Stomach (tissue), 9 donors: ENCODE measurements around the gene CFAP46. TPM values are rescaled to one million over a fixed set of nuclear protein-coding genes. Genes with fewer than 3 reads are reported as not detected.

Experiments
- DNase-seq, 2 donors: peaks; one replicate each; pipeline versions ENCODE4 v3.0.0 to v3.0.0-alpha.2; 2013 to 2019
- H3K27ac ChIP-seq, 5 donors: fragments of 200-600 bp in 4 of 5; sonication (generic) in 4 of 5; one replicate each; pipeline ENCODE4 v1.5.1; 2013 to 2019; ENCODE audit warnings: mild to moderate bottlenecking in 1 of 5, moderate library complexity in 1 of 5
- H3K27me3 ChIP-seq, 3 donors: fragments of 200-600 bp; sonication (generic); one replicate each; pipeline ENCODE4 v1.5.1; 2017 to 2019; ENCODE audit warnings: mixed run types in 1 of 3
- H3K36me3 ChIP-seq, 4 donors: fragments of 200-600 bp; sonication (generic); 1 replicate in 3 of 4; 2 replicates in 1 of 4; pipeline ENCODE4 v1.5.1; 2016 to 2019
- H3K4me1 ChIP-seq, 4 donors: fragments of 200-600 bp; sonication (generic); one replicate each; pipeline ENCODE4 v1.5.1; 2016 to 2019
- H3K4me3 ChIP-seq, 4 donors: fragments of 200-600 bp; sonication (generic) in 3 of 4; one replicate each; pipeline ENCODE4 v1.5.1; 2016 to 2019; ENCODE audit warnings: mild to moderate bottlenecking in 1 of 4
- H3K9me3 ChIP-seq, 4 donors: fragments of 200-600 bp; sonication (generic); one replicate each; pipeline ENCODE4 v1.5.1; 2016 to 2019
- CTCF ChIP-seq, 7 experiments: fragments of 450-650 bp in 4 of 7; fragments of 200-600 bp in 3 of 7; sonication (generic) in 3 of 7; IDR thresholded peaks; one replicate each; pipeline ENCODE4 v1.5.1; 2016 to 2019; ENCODE audit warnings: antibody characterized with exemption in 7 of 7, control low read depth in 2 of 7, mild to moderate bottlenecking in 1 of 7
- EP300 ChIP-seq: sonication (generic); formaldehyde crosslinking; IDR thresholded peaks from one replicate; pipeline ENCODE4 v1.6.1; 2017; ENCODE audit warnings: antibody characterized with exemption
- POLR2A ChIP-seq, 4 donors: fragments of 450-650 bp; IDR thresholded peaks; one replicate each; pipeline ENCODE4 v1.6.1; 2016; ENCODE audit warnings: antibody characterized with exemption in 4 of 4, control low read depth in 2 of 4, mild to moderate bottlenecking in 1 of 4, moderate library complexity in 1 of 4
- POLR2AphosphoS5 ChIP-seq, 3 donors: sonication (generic); formaldehyde crosslinking; IDR thresholded peaks; one replicate each; pipeline ENCODE4 v1.6.1; 2016; ENCODE audit warnings: antibody characterized with exemption in 3 of 3
- WGBS, 5 donors: extraction: QIAGEN DNeasy Blood & Tissue Kit in 3 of 5; methylation state at CpG; one replicate each; pipeline versions ENCODE4 v1.1.5 to v1.1.7; 2013 to 2018; 5-methylcytosine and 5-hydroxymethylcytosine counted together
- intact Hi-C: fragments of 100-400 bp; cut with DNase I; formaldehyde crosslinking; loops from one replicate; pipeline ENCODE4 v1.15.1; 2023; ENCODE audit warnings: low total_unique reads
- polyA plus RNA-seq, 3 donors: library from polyadenylated mRNA; stranded (reverse); fragments of 200-250 nt; gene quantifications; one replicate each; pipeline ENCODE4 v1.2.3, GENCODE V29; 2013
- total RNA-seq, 5 donors: library from RNA; depleted of rRNA; stranded (reverse); fragments of >200 nt; gene quantifications; one replicate each; pipeline versions ENCODE4 v1.1.0 to v1.2.3, GENCODE V29; 2014 to 2016
- donor health status: healthy with polysubstance abuse.
- donor health status: Bipolar disorder and iron deficiency.
- donor health status: healthy.

Gene CFAP46
- total and polyA plus RNA-seq, 8 donors = under 0.01 to 5.8 (median 1.8) TPM; not detected in 1

GRCh38 chr10:132809232-132810140 lies 132.9 kb downstream of the CFAP46 start:
- TF ChIP-seq POLR2A (IDR thresholded peaks at IDR 0.05) (no peak), EP300 (no peak), CTCF (IDR thresholded peaks at IDR 0.05) (no peak), POLR2AphosphoS5 (IDR thresholded peaks at IDR 0.05) (no peak)
- Histone ChIP-seq H3K36me3 (no peaks in the 10 kb centered on the region), H3K4me1 (no peaks in the 10 kb centered on the region), H3K27ac (no peak overlapping the region), H3K27me3 (peaks cover 0 to 66% (median 0%) of the 10 kb centered on the region in 3 donors), H3K4me3 (no peak overlapping the region), H3K9me3 (no peaks in the 10 kb centered on the region)
- intact Hi-C loops = no loop called here
- 83 to 90% (median 84%) methylated on average over 25 to 38 of the region's 38 CpGs for WGBS, 5 donors
- peak in 1 of 2 donors; percentile 21 for DNase-seq

- peak in 1 of 2 donors; percentile 64 for DNase-seq
- no peak overlapping the region for H3K4me3 ChIP-seq
- intact Hi-C loops = no loop called here
- H3K27ac ChIP-seq = no peak overlapping the region
- TF ChIP-seq EP300 (no peak), POLR2AphosphoS5 (IDR thresholded peaks at IDR 0.05) (no peak), POLR2A (IDR thresholded peaks at IDR 0.05) (no peak), CTCF (IDR thresholded peaks at IDR 0.05) (no peak)
- H3K27me3 ChIP-seq = peaks cover 0 to 60% (median 0%) of the 10 kb centered on the region in 3 donors
- 53 to 65% (median 62%) methylated on average over 19 to 42 of the region's 42 CpGs for WGBS, 5 donors
- no peaks in the 10 kb centered on the region for H3K9me3 ChIP-seq
- H3K4me1 ChIP-seq = no peaks in the 10 kb centered on the region
- H3K36me3 ChIP-seq = no peaks in the 10 kb centered on the region
Observed at GRCh38 chr10:132808383-132809231, 133.8 kb downstream of the CFAP46 start.

DNA sequence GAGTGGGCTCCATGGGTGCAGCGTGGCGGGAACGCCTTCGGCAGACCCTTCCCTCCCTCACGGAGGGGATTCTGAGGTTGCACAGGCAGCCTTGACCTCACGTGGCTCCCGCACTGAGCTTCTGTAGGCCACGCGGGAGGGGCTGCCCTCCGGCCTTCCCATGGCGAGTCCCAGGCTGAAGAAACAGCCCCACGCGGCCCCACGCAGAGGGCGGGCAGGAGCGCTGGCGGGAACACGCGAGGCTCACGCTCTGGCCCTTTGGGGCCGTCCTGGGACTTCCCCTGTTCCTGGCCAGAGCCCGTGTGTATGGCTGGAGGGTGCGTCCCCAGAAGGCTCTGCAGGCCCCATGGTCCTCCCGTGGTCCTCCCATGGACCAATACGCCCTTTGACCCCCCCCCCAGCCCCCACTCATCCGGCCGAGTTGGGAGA lies 134.7 kb downstream of the CFAP46 start:
- H3K27me3 ChIP-seq = peaks cover 0 to 52% (median 0%) of the 10 kb centered on the region in 3 donors

More for the DNA sequence above, 134.7 kb downstream of the CFAP46 start:
- Histone ChIP-seq H3K27ac (no peak overlapping the region), H3K4me1 (no peaks in the 10 kb centered on the region), H3K36me3 (no peaks in the 10 kb centered on the region), H3K4me3 (no peak overlapping the region), H3K9me3 (no peaks in the 10 kb centered on the region)
- intact Hi-C loops = no loop called here
- WGBS, 5 donors = 86 to 93% (median 91%) methylated on average over 10 to 27 of the region's 27 CpGs
- TF ChIP-seq CTCF (IDR thresholded peaks at IDR 0.05) = no peak
- no peak for TF ChIP-seq POLR2A (IDR thresholded peaks at IDR 0.05)
- no peak for TF ChIP-seq EP300
- no peak for TF ChIP-seq POLR2AphosphoS5 (IDR thresholded peaks at IDR 0.05)
- DNase-seq = no peak
